ENCODE measurements around the gene SCN8A.

Gene SCN8A

GRCh38 chr12:51579321-51579850, 11.6 kb upstream of the SCN8A start:
- H3K4me3 ChIP-seq (ENCODE audit: severe bottlenecking), result no peak overlapping the region

GRCh38 chr12:51589060-51589459, 2.0 kb upstream of the SCN8A start:
- no peak for TF ChIP-seq CTCF (IDR thresholded peaks at IDR 0.05; ENCODE audit: poor library complexity, severe bottlenecking)
- no peak for ATAC-seq (ENCODE audit: low read depth)
- H3K27me3 ChIP-seq (ENCODE audit: insufficient read depth, poor library complexity, severe bottlenecking), result peaks cover 3% of the 10 kb centered on the region

More at GRCh38 chr12:51579321-51579850, 11.6 kb upstream of the SCN8A start:
- no peak for ATAC-seq (ENCODE audit: low read depth)
- Histone ChIP-seq H3K27ac (ENCODE audit: poor library complexity, severe bottlenecking) (no peak overlapping the region), H3K4me1 (ENCODE audit: insufficient read depth, poor library complexity, severe bottlenecking) (no peaks in the 10 kb centered on the region), H3K9me3 (ENCODE audit: severe bottlenecking) (no peaks in the 10 kb centered on the region), H3K36me3 (ENCODE audit: low read depth) (no peaks in the 10 kb centered on the region), H3K27me3 (ENCODE audit: insufficient read depth, poor library complexity, severe bottlenecking) (peaks cover under 1% of the 10 kb centered on the region)
- DNase-seq (ENCODE audit: low spot score), result no peak
- TF ChIP-seq CTCF (IDR thresholded peaks at IDR 0.05; ENCODE audit: poor library complexity, severe bottlenecking), result no peak

GRCh38 chr12:51589557-51590176, 1.4 kb upstream of the SCN8A start:
- no peaks in the 10 kb centered on the region for H3K4me1 ChIP-seq (ENCODE audit: insufficient read depth, poor library complexity, severe bottlenecking)
- ATAC-seq (ENCODE audit: low read depth), result no peak
- H3K9me3 ChIP-seq (ENCODE audit: severe bottlenecking), result no peaks in the 10 kb centered on the region
- no peak overlapping the region for H3K27ac ChIP-seq (ENCODE audit: poor library complexity, severe bottlenecking)
- no peak overlapping the region for H3K4me3 ChIP-seq (ENCODE audit: severe bottlenecking)
- no peak for DNase-seq (ENCODE audit: low spot score)
- no peaks in the 10 kb centered on the region for H3K36me3 ChIP-seq (ENCODE audit: low read depth)
- no peak for TF ChIP-seq CTCF (IDR thresholded peaks at IDR 0.05; ENCODE audit: poor library complexity, severe bottlenecking)
- no peaks in the 10 kb centered on the region for H3K27me3 ChIP-seq (ENCODE audit: insufficient read depth, poor library complexity, severe bottlenecking)

More at GRCh38 chr12:51589060-51589459, 2.0 kb upstream of the SCN8A start:
- no peak for DNase-seq (ENCODE audit: low spot score)
- Histone ChIP-seq H3K27ac (ENCODE audit: poor library complexity, severe bottlenecking) (no peak overlapping the region), H3K9me3 (ENCODE audit: severe bottlenecking) (no peaks in the 10 kb centered on the region), H3K4me3 (ENCODE audit: severe bottlenecking) (no peak overlapping the region), H3K36me3 (ENCODE audit: low read depth) (no peaks in the 10 kb centered on the region), H3K4me1 (ENCODE audit: insufficient read depth, poor library complexity, severe bottlenecking) (no peaks in the 10 kb centered on the region)

GRCh38 chr12:51590347-51591015, 552 bp upstream of the SCN8A start:
- no peak overlapping the region for H3K27ac ChIP-seq (ENCODE audit: poor library complexity, severe bottlenecking)
- DNase-seq (ENCODE audit: low spot score), result peak; percentile 60
- peak; percentile 74 for ATAC-seq (ENCODE audit: low read depth)
- no peaks in the 10 kb centered on the region for H3K27me3 ChIP-seq (ENCODE audit: insufficient read depth, poor library complexity, severe bottlenecking)
- no peaks in the 10 kb centered on the region for H3K9me3 ChIP-seq (ENCODE audit: severe bottlenecking)
- H3K4me1 ChIP-seq (ENCODE audit: insufficient read depth, poor library complexity, severe bottlenecking), result no peaks in the 10 kb centered on the region
- no peaks in the 10 kb centered on the region for H3K36me3 ChIP-seq (ENCODE audit: low read depth)
- H3K4me3 ChIP-seq (ENCODE audit: severe bottlenecking), result peak overlapping the region; percentile 93
- peak; percentile 83 for TF ChIP-seq CTCF (IDR thresholded peaks at IDR 0.05; ENCODE audit: poor library complexity, severe bottlenecking)

Data from RWPE2 (cell line).